Endothelial cell of umbilical vein (primary cell): ENCODE measurements around the gene RCAN1. TPM values are rescaled to one million over a fixed set of nuclear protein-coding genes. Genes with fewer than 3 reads are reported as not detected.

Experiments used
- BruUV-seq: library from RNA; stranded (reverse); fragments of 400-500 nt; replicated peaks from 2 replicates; lab custom pipeline; 2021; lab: Mats Ljungman, UMichigan
- CTCF ChIA-PET: fragments of 300-600, 350-600 bp; sonication (Branson Sonifier 250); formaldehyde crosslinking; loops from one replicate; lab custom pipeline; 2021; ENCODE audit warnings: antibody characterized with exemption, inconsistent platforms; lab: Charles Lee
- POLR2A ChIA-PET: fragments of 300-600, 350-600 bp; sonication (Branson Sonifier 250); formaldehyde crosslinking; loops from one replicate; lab custom pipeline; 2021; ENCODE audit warnings: antibody characterized with exemption, inconsistent platforms; lab: Charles Lee
- DNase-seq: peaks from one replicate; pipeline ENCODE4 v3.0.0-alpha.2; 2011; ENCODE audit warnings: low read depth, low spot score
- FAIRE-seq: peaks from 2 replicates; lab custom pipeline; 2011; peaks lifted over from hg19 to GRCh38; lab: Jason Lieb, UNC
- H2AFZ ChIP-seq: 2 replicates; pipeline ENCODE4 v1.6.0; 2012; ENCODE audit warnings: low read depth, low read length, control low read depth, inconsistent platforms
- H3K27ac ChIP-seq: 2 replicates; pipeline ENCODE4 v1.5.1; 2011; ENCODE audit warnings: low read depth, mild to moderate bottlenecking, control low read depth, low read length, moderate library complexity; ENCODE audit not compliant: insufficient read depth
- H3K27me3 ChIP-seq, 2 experiments: 2 replicates each; pipeline versions ENCODE4 v1.6.0 to v1.6.1; 2011; ENCODE audit warnings: low read length in 2 of 2, mixed read lengths in 1 of 2; ENCODE audit not compliant: control insufficient read depth in 2 of 2, insufficient read depth in 2 of 2
- H3K36me3 ChIP-seq, 2 experiments: 2 replicates in 1 of 2; 3 replicates in 1 of 2; pipeline ENCODE4 v1.5.1; 2011; ENCODE audit warnings: low read length in 2 of 2, mild to moderate bottlenecking in 1 of 2, moderate library complexity in 1 of 2; ENCODE audit not compliant: control insufficient read depth in 2 of 2, insufficient read depth in 2 of 2; ENCODE audit errors: extremely low read depth in 1 of 2
- H3K4me1 ChIP-seq: 3 replicates; pipeline ENCODE4 v1.5.1; 2011; ENCODE audit warnings: mild to moderate bottlenecking, low read length; ENCODE audit not compliant: control insufficient read depth, insufficient read depth; ENCODE audit errors: extremely low read depth
- H3K4me2 ChIP-seq: 2 replicates; pipeline ENCODE4 v1.6.1; 2011; ENCODE audit warnings: low read length, control low read depth, mixed read lengths; ENCODE audit not compliant: insufficient read depth
- H3K4me3 ChIP-seq, 3 experiments: fragments of 200-600 bp in 1 of 3; sonication (generic), shearing (Covaris generic) in 1 of 3; replicated peaks in 1 of 3; 2 replicates each; pipeline ENCODE4 v1.5.1; 2011 to 2016; ENCODE audit warnings: control low read depth in 3 of 3, low read length in 3 of 3, mild to moderate bottlenecking in 2 of 3, inconsistent platforms in 1 of 3, low read depth in 1 of 3, moderate library complexity in 1 of 3; ENCODE audit not compliant: insufficient read depth in 1 of 3
- H3K79me2 ChIP-seq: 2 replicates; pipeline ENCODE4 v1.6.0; 2012; ENCODE audit warnings: low read length, inconsistent platforms; ENCODE audit not compliant: control insufficient read depth, insufficient read depth
- H3K9ac ChIP-seq: replicated peaks from 2 replicates; pipeline ENCODE3; 2011; ENCODE audit warnings: low read length, control low read depth; ENCODE audit not compliant: insufficient read depth; ENCODE audit errors: extremely low read depth
- H3K9me1 ChIP-seq: replicated peaks from 3 replicates; pipeline ENCODE4 v1.6.0; 2011; ENCODE audit warnings: mild to moderate bottlenecking, low read length; ENCODE audit not compliant: control insufficient read depth, insufficient read depth; ENCODE audit errors: extremely low read depth
- H3K9me3 ChIP-seq: replicated peaks from 2 replicates; pipeline ENCODE4 v1.5.1; 2012; ENCODE audit warnings: low read length, inconsistent platforms; ENCODE audit not compliant: control insufficient read depth, insufficient read depth
- H4K20me1 ChIP-seq: replicated peaks from 2 replicates; pipeline ENCODE3; 2011; ENCODE audit warnings: mild to moderate bottlenecking, low read length; ENCODE audit not compliant: control insufficient read depth, insufficient read depth; ENCODE audit errors: extremely low read depth
- EZH2 ChIP-seq: IDR thresholded peaks from 2 replicates; pipeline ENCODE4 v1.6.1; 2012; ENCODE audit warnings: borderline replicate concordance, low read depth, mild to moderate bottlenecking, moderate library complexity, low read length, inconsistent platforms; ENCODE audit not compliant: severe bottlenecking
- FOS ChIP-seq: IDR thresholded peaks from 2 replicates; pipeline ENCODE4 v1.6.1; 2011; ENCODE audit warnings: mild to moderate bottlenecking, low read length, moderate library complexity, borderline replicate concordance; ENCODE audit not compliant: insufficient read depth
- GATA2 ChIP-seq: IDR thresholded peaks from 2 replicates; pipeline ENCODE4 v1.7.0; 2011; ENCODE audit warnings: low read depth, mild to moderate bottlenecking, moderate library complexity, mixed read lengths, low read length; ENCODE audit not compliant: insufficient read length, insufficient read depth
- JUN ChIP-seq: IDR thresholded peaks from 2 replicates; pipeline ENCODE4 v1.6.1; 2011; ENCODE audit warnings: borderline replicate concordance, low read depth; ENCODE audit not compliant: insufficient read length, insufficient read depth
- MYC ChIP-seq: IDR thresholded peaks from one replicate; pipeline ENCODE4 v1.6.1; 2011; ENCODE audit warnings: mild to moderate bottlenecking, low read depth, low read length
- POLR2A ChIP-seq: IDR thresholded peaks from 2 replicates; pipeline ENCODE4 v1.6.1; 2012; ENCODE audit warnings: low read depth, mild to moderate bottlenecking, control low read depth, low read length
- POLR2AphosphoS5 ChIP-seq: IDR thresholded peaks from 2 replicates; pipeline ENCODE4 v1.6.1; 2012; ENCODE audit warnings: low read depth, mild to moderate bottlenecking, control low read depth, low read length, moderate library complexity; ENCODE audit not compliant: insufficient read depth
- dilution Hi-C: fragments of 300-500 bp; cut with MboI; formaldehyde crosslinking; loops from one replicate; pipeline ENCODE4 v1.15.0; 2019; ENCODE audit warnings: low sequenced_read_pairs; ENCODE audit not compliant: extremely low pct_ligation_motif_present
- intact Hi-C: fragments of 100-400 bp; cut with micrococcal nuclease; formaldehyde crosslinking; loops from one replicate; pipeline ENCODE4 v1.10.0; 2022
- polyA plus RNA-seq, 4 experiments: library from polyadenylated mRNA; depleted of rRNA in 3 of 4; stranded (reverse) in 3 of 4; unstranded in 1 of 4; fragments of >200 nt; gene quantifications; 2 replicates each; pipeline versions ENCODE4 v1.2.1 to v1.2.3, GENCODE V29; 2011 to 2012; ENCODE audit warnings: missing spikeins in 1 of 4
- total RNA-seq: library from RNA; stranded (reverse); gene quantifications from 2 replicates; pipeline ENCODE4 v1.2.3, GENCODE V29; 2021
- TF ChIP-seq, protein P1 (sequence below): IDR thresholded peaks from 2 replicates; pipeline ENCODE4 v1.6.1; 2011; ENCODE audit not compliant: insufficient read depth, insufficient read length
- TF ChIP-seq, protein P2 (sequence below), 2 donors: IDR thresholded peaks; 1 replicate in 1 of 2; 2 replicates in 1 of 2; pipeline ENCODE4 v1.5.1; 2011; ENCODE audit warnings: low read length in 2 of 2, mild to moderate bottlenecking in 2 of 2, moderate library complexity in 2 of 2, control low read depth in 1 of 2, inconsistent platforms in 1 of 2, low read depth in 1 of 2; ENCODE audit not compliant: insufficient read depth in 1 of 2; ENCODE audit errors: extremely low read depth in 1 of 2

RCAN1 gene
- total and polyA plus RNA-seq, 2 donors (not counting 3 experiments of a cell fraction or from before 2014, with no cell fraction given) = 9.7 to 16.5 TPM

DNA sequence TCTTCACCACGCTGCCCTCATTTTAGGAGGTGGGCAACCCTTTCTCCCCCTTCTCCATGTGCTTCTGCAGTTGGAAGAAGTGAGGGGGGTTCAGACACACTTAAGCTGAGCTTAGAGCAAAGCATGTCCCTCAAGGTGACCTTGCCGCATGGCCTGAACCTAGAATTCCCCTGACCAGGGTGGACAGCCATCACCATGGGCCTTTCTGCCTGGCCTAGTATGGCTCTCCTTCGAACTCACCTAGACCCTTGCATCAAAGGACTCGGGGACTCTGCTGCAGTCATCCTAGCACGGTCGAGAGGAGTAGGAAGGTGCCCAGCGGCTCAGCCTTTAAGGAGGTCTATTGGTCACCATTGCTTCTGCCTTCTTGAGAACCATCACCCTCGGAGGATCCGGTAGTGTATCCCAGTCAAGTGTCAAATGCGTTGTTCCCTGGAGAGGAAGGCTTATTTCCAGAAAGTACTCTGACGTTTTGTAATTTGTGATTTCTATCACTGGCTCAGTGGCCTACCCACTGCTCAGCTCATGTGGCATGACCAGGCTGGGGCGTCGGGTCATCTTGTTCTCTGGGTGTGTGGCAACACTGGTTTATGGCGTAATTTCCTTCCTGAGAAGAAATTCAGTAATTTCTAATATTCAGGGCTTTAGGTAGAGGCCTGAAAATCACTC lies 103.0 kb downstream of the RCAN1 start, which contains the start of gene KCNE1:
Gene KCNE1 (minus strand): TSS at position 424 of the 669 bp plus-strand sequence. CDS start 62,576 bp downstream, outside the sequence.
- POLR2A ChIA-PET = no interaction called here
- no peak for FAIRE-seq
- Histone ChIP-seq H3K4me2 (no peak within 1 kb of the TSS), H3K9me1 (no peaks in the 10 kb centered on the region), H3K9me3 (no peaks in the 10 kb centered on the region), H2AFZ (no peak within 1 kb of the TSS), H3K4me1 (no peaks in the 10 kb centered on the region), H3K9ac (no peak within 1 kb of the TSS), H3K36me3 (no peaks in the 10 kb centered on the region), H3K27me3 (no peaks in the 10 kb centered on the region), H3K27ac (no peak within 1 kb of the TSS), H3K79me2 (no peaks in the 10 kb centered on the region), H4K20me1 (no peaks in the 10 kb centered on the region), H3K4me3 (no peak within 1 kb of the TSS)
- intact Hi-C loops = no loop called here
- dilution Hi-C loops = no loop called here
- CTCF ChIA-PET = interaction anchor here (1.6 to 10.6 kb wide), 9 partner anchors 14 to 118 kb away, joined by 6 to 394 read pairs (median 58); no protein-coding TSS in a partner anchor
- no TSS peak for BruUV-seq
- no peak for DNase-seq
- TF ChIP-seq EZH2 = no peak
- no peak for TF ChIP-seq POLR2A
- TF ChIP-seq POLR2AphosphoS5 = no peak
- TF ChIP-seq, protein P1, sequence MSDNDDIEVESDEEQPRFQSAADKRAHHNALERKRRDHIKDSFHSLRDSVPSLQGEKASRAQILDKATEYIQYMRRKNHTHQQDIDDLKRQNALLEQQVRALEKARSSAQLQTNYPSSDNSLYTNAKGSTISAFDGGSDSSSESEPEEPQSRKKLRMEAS = no peak
- TF ChIP-seq GATA2 = no peak
- TF ChIP-seq, protein P2, sequence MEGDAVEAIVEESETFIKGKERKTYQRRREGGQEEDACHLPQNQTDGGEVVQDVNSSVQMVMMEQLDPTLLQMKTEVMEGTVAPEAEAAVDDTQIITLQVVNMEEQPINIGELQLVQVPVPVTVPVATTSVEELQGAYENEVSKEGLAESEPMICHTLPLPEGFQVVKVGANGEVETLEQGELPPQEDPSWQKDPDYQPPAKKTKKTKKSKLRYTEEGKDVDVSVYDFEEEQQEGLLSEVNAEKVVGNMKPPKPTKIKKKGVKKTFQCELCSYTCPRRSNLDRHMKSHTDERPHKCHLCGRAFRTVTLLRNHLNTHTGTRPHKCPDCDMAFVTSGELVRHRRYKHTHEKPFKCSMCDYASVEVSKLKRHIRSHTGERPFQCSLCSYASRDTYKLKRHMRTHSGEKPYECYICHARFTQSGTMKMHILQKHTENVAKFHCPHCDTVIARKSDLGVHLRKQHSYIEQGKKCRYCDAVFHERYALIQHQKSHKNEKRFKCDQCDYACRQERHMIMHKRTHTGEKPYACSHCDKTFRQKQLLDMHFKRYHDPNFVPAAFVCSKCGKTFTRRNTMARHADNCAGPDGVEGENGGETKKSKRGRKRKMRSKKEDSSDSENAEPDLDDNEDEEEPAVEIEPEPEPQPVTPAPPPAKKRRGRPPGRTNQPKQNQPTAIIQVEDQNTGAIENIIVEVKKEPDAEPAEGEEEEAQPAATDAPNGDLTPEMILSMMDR (IDR thresholded peaks at IDR 0.05; ENCODE audit: extremely low read depth in 1 of 2, insufficient read depth in 1 of 2, low read depth in 1 of 2, low read length in 2 of 2) = no peak
- no peak for TF ChIP-seq MYC
- no peak for TF ChIP-seq JUN
- no peak for TF ChIP-seq FOS
